GM23338 (cell line): Measurements from ENCODE around the gene TGFBR1. TPM values are rescaled to one million over a fixed set of nuclear protein-coding genes. Genes with fewer than 3 reads are reported as not detected.
A peak's percentile ranks its signal among the peaks of the same experiment; 100 is the strongest.

Experiments used
- ATAC-seq: fragments of 200-7000 bp; cut with Tn5 transposase; 3 replicates; pipeline ENCODE4 v1.9.1; 2020
- DNase-seq: peaks from one replicate; pipeline ENCODE4 v3.0.0-alpha.2; 2015; ENCODE audit warnings: low spot score
- H2AFZ ChIP-seq: fragments of 200-600 bp; sonication (generic); 2 replicates; pipeline ENCODE4 v1.8.0; 2016; ENCODE audit warnings: antibody characterized with exemption, mild to moderate bottlenecking, moderate library complexity
- H3F3A ChIP-seq: fragments of 200-600 bp; sonication (generic); replicated peaks from 2 replicates; pipeline ENCODE4 v1.8.0; 2017; ENCODE audit warnings: antibody characterized with exemption, mixed run types, low read depth
- H3K27ac ChIP-seq: fragments of 200-600 bp; sonication (generic); 2 replicates; pipeline ENCODE4 v1.6.1; 2016; ENCODE audit warnings: low read depth
- H3K27me3 ChIP-seq: fragments of 200-600 bp; sonication (generic); 2 replicates; pipeline ENCODE4 v1.8.0; 2016; ENCODE audit warnings: mild to moderate bottlenecking, mixed run types, moderate library complexity; ENCODE audit not compliant: insufficient read depth
- H3K36me3 ChIP-seq: fragments of 200-600 bp; sonication (generic); 2 replicates; pipeline ENCODE4 v1.8.0; 2016; ENCODE audit warnings: mild to moderate bottlenecking; ENCODE audit not compliant: insufficient read depth
- H3K4me1 ChIP-seq: fragments of 200-600 bp; sonication (generic); 2 replicates; pipeline ENCODE4 v1.8.0; 2016; ENCODE audit warnings: mild to moderate bottlenecking, moderate library complexity; ENCODE audit not compliant: insufficient read depth
- H3K4me2 ChIP-seq: fragments of 200-600 bp; sonication (generic); 2 replicates; pipeline ENCODE4 v1.7.1; 2017; ENCODE audit warnings: mixed run types
- H3K4me3 ChIP-seq: fragments of 200-600 bp; sonication (generic); 2 replicates; pipeline ENCODE4 v1.6.1; 2016; ENCODE audit warnings: mixed run types
- H3K79me2 ChIP-seq: fragments of 200-600 bp; sonication (generic); replicated peaks from 2 replicates; pipeline ENCODE4 v1.8.0; 2017; ENCODE audit warnings: mild to moderate bottlenecking; ENCODE audit not compliant: insufficient read depth
- H3K9me2 ChIP-seq: fragments of 200-600 bp; sonication (generic); 2 replicates; pipeline ENCODE4 v1.8.0; 2017; ENCODE audit not compliant: insufficient read depth
- H4K20me1 ChIP-seq: fragments of 200-600 bp; sonication (generic); replicated peaks from 2 replicates; pipeline ENCODE4 v1.8.0; 2017; ENCODE audit warnings: mild to moderate bottlenecking; ENCODE audit not compliant: insufficient read depth
- H3K27ac Mint-ChIP-seq: 2 replicates; pipeline ENCODE4 v1.8.0; 2020; ENCODE audit warnings: inconsistent platforms, mild to moderate bottlenecking, moderate library complexity, mixed read lengths
- H3K27me3 Mint-ChIP-seq: 3 replicates; pipeline ENCODE4 v1.8.0; 2022; ENCODE audit warnings: low read depth, mild to moderate bottlenecking, moderate library complexity, mixed read lengths, inconsistent platforms; ENCODE audit not compliant: insufficient read depth, poor library complexity
- H3K36me3 Mint-ChIP-seq: 3 replicates; pipeline ENCODE4 v1.8.0; 2021; ENCODE audit warnings: low read depth, mild to moderate bottlenecking, inconsistent platforms, moderate library complexity, mixed read lengths
- H3K4me1 Mint-ChIP-seq: 3 replicates; pipeline ENCODE4 v1.8.0; 2020; ENCODE audit warnings: mild to moderate bottlenecking, inconsistent platforms, mixed read lengths
- H3K4me3 Mint-ChIP-seq: 3 replicates; pipeline ENCODE4 v1.8.0; 2021; ENCODE audit warnings: moderate library complexity, mild to moderate bottlenecking, inconsistent platforms, mixed read lengths
- H3K9me3 Mint-ChIP-seq: 3 replicates; pipeline ENCODE4 v1.8.0; 2020; ENCODE audit warnings: moderate library complexity, mild to moderate bottlenecking, inconsistent platforms, mixed read lengths
- CREB1 ChIP-seq: fragments of 250-450 bp; sonication (Bioruptor Pico); IDR thresholded peaks from 2 replicates; pipeline ENCODE4 v1.5.0; 2020; ENCODE audit warnings: low read depth, mild to moderate bottlenecking, moderate library complexity
- CTCF ChIP-seq, 2 experiments: fragments of 200-600 bp in 1 of 2; sonication (generic) in 1 of 2; conservative IDR thresholded peaks; 2 replicates each; pipeline versions ENCODE4 v1.5.1 to v1.6.1; 2016 to 2017; ENCODE audit warnings: antibody characterized with exemption in 2 of 2, low read depth in 2 of 2, mild to moderate bottlenecking in 2 of 2, moderate library complexity in 1 of 2
- ETS1 ChIP-seq: IDR thresholded peaks from 2 replicates; pipeline ENCODE4 v1.6.1; 2016; ENCODE audit warnings: antibody characterized with exemption
- EZH2 ChIP-seq: fragments of 200-600 bp; sonication (generic); IDR thresholded peaks from one replicate; pipeline ENCODE4 v1.8.0; 2017; ENCODE audit warnings: antibody characterized with exemption, mild to moderate bottlenecking, low read depth; ENCODE audit not compliant: unreplicated experiment
- EZH2phosphoT487 ChIP-seq: fragments of 200-600 bp; sonication (generic); IDR thresholded peaks from one replicate; pipeline ENCODE4 v1.8.1; 2018; ENCODE audit warnings: antibody characterized with exemption; ENCODE audit not compliant: unreplicated experiment
- JUNB ChIP-seq: IDR thresholded peaks from one replicate; pipeline ENCODE4 v1.6.1; 2016; ENCODE audit warnings: antibody characterized with exemption; ENCODE audit not compliant: unreplicated experiment
- NANOG ChIP-seq: IDR thresholded peaks from 2 replicates; pipeline ENCODE4 v1.6.1; 2016; ENCODE audit warnings: antibody characterized with exemption, borderline replicate concordance
- POLR2AphosphoS5 ChIP-seq: IDR thresholded peaks from 2 replicates; pipeline ENCODE4 v1.6.1; 2016; ENCODE audit warnings: antibody characterized with exemption, low read depth
- REST ChIP-seq: IDR thresholded peaks from one replicate; pipeline ENCODE4 v1.6.1; 2018; ENCODE audit warnings: antibody characterized with exemption; ENCODE audit not compliant: unreplicated experiment
- STAT1 ChIP-seq: IDR thresholded peaks from one replicate; pipeline ENCODE4 v1.6.1; 2016; ENCODE audit warnings: antibody characterized with exemption; ENCODE audit not compliant: unreplicated experiment
- ZNF114 ChIP-seq: fragments of 250-450 bp; sonication (Bioruptor Pico); IDR thresholded peaks from 2 replicates; pipeline ENCODE4 v1.5.0; 2020; ENCODE audit warnings: mild to moderate bottlenecking, moderate library complexity
- ZNF331 ChIP-seq: fragments of 250-450 bp; sonication (Bioruptor Pico); IDR thresholded peaks from 2 replicates; pipeline ENCODE4 v1.5.0; 2020; ENCODE audit warnings: low read depth, mild to moderate bottlenecking, moderate library complexity
- ZNF462 ChIP-seq: fragments of 250-450 bp; sonication (Bioruptor Pico); IDR thresholded peaks from 2 replicates; pipeline ENCODE4 v1.5.0; 2020; ENCODE audit warnings: mild to moderate bottlenecking, moderate library complexity
- polyA plus RNA-seq: library from polyadenylated mRNA; unstranded; fragments of >200 nt; fragmentation: Nextera tagmentation; extraction: Ambion mirVana; gene quantifications from 2 replicates; pipeline ENCODE4 v1.2.1, GENCODE V29; 2016
- total RNA-seq: library from RNA; depleted of rRNA; stranded (reverse); fragments of >200 nt; shearing (Covaris generic); gene quantifications from 2 replicates; pipeline ENCODE4 v1.2.3, GENCODE V29; 2014

TGFBR1 gene
- total and polyA plus RNA-seq, 2 experiments from 2014 or later = 9.3 to 40.2 TPM

- Histone ChIP-seq H3K79me2 (no peaks in the 10 kb centered on the region), H3K36me3 (no peaks in the 10 kb centered on the region), H3F3A (no peaks in the 10 kb centered on the region), H2AFZ (peak overlapping the region; percentile 93), H3K4me1 (no peaks in the 10 kb centered on the region; the same call in 1 of the 2 replicates), H4K20me1 (no peaks in the 10 kb centered on the region), H3K27ac (no peak overlapping the region), H3K27me3 (no peaks in the 10 kb centered on the region), H3K4me2 (no peak overlapping the region), H3K9me2 (no peaks in the 10 kb centered on the region), H3K4me3 (no peak overlapping the region)
- TF ChIP-seq CREB1 (CRISPR knock-in tag) (no peak), ZNF114 (CRISPR knock-in tag) (no peak), ETS1 (no peak), NANOG (no peak), CTCF (conservative IDR thresholded peaks at IDR 0.05; ENCODE audit: low read depth in 2 of 2) (no peak), EZH2 (no peak), POLR2AphosphoS5 (no peak), REST (no peak), ZNF331 (CRISPR knock-in tag) (no peak), ZNF462 (CRISPR knock-in tag) (no peak), JUNB (no peak), EZH2phosphoT487 (no peak), STAT1 (no peak)
- Mint-ChIP-seq H3K27ac (no peak overlapping the region), H3K4me1 (peaks cover 14% of the 10 kb centered on the region), H3K9me3 (peaks cover 2% of the 10 kb centered on the region; the same call in 1 of the 3 replicates), H3K27me3 (peaks cover 2% of the 10 kb centered on the region), H3K36me3 (no peaks in the 10 kb centered on the region), H3K4me3 (no peak overlapping the region)
- DNase-seq (no peak), ATAC-seq (peak; percentile 67)
Measured at GRCh38 chr9:99096409-99096808, 8.5 kb upstream of the TGFBR1 start.
